HG03342 (cell line): ENCODE results near the gene IL3RA.
"Not testable (repeated sequence)": the region's sequence is repeated elsewhere in the genome, so short reads cannot be mapped to it uniquely, and the experiment has no call there.

ENCODE experiments used
- ATAC-seq: cut with Tn5 transposase; IDR thresholded peaks from one replicate; pipeline ENCODE4 v1.9.1; 2021; ENCODE audit warnings: mild to moderate bottlenecking, moderate library complexity; ENCODE audit not compliant: unreplicated experiment

IL3RA gene

GRCh38 chrX:1421433-1422134, 85.0 kb downstream of the IL3RA start:
- no peak for ATAC-seq

GRCh38 chrX:1422135-1422465, 85.5 kb downstream of the IL3RA start:
- ATAC-seq = no peak

GRCh38 chrX:1423215-1423614, 86.6 kb downstream of the IL3RA start:
- ATAC-seq = no peak

- no peak for ATAC-seq
Measured at GRCh38 chrX:1424147-1424851, 87.7 kb downstream of the IL3RA start.

DNA sequence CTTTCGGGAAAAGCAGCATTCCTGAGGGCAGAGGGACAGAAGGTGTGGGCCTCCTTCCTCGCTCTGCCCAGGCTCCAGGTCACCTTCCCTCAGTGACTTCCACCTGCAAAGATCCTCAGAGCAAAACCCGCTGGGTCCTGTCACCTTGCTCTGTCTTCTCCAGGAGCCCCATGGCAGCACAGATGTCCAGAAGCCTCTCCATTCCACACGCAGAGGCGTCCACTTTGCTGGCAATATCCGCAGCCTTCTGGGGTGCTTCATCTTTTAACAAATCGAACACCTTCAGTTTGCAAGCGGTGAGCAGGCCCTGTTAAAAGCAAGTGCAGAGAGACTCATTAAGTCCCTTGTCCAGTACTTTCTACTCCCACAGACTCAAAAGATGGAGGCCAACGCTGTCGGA, 88.8 kb downstream of the IL3RA start:
- ATAC-seq = no peak

- ATAC-seq = not testable (repeated sequence)
Measured at GRCh38 chrX:1426321-1426720, 89.7 kb downstream of the IL3RA start.

- ATAC-seq = no peak
Measured at GRCh38 chrX:1427756-1428155, 91.2 kb downstream of the IL3RA start.

GRCh38 chrX:1430451-1430850, 93.9 kb downstream of the IL3RA start:
- ATAC-seq = peak; percentile 65
